Hematopoietic multipotent progenitor cell treated with erythropoietin and hydrocortisone succinate and interleukin-3 and kit ligand, for 4 days (in vitro differentiated cells): ENCODE data around the gene ERN2.
"Not testable (repeated sequence)": the region's sequence is repeated elsewhere in the genome, so short reads cannot be mapped to it uniquely, and the experiment has no call there.

ENCODE experiments used
- DNase-seq: peaks from one replicate; pipeline ENCODE4 v3.0.0-alpha.2; 2015

ERN2 gene

GRCh38 chr16:23712976-23713375 lies at the start of gene ERN2:
Gene ERN2 (minus strand): TSS chr16:23713222. CDS start chr16:23713187, 35 bp downstream.
- no peak for DNase-seq

DNA sequence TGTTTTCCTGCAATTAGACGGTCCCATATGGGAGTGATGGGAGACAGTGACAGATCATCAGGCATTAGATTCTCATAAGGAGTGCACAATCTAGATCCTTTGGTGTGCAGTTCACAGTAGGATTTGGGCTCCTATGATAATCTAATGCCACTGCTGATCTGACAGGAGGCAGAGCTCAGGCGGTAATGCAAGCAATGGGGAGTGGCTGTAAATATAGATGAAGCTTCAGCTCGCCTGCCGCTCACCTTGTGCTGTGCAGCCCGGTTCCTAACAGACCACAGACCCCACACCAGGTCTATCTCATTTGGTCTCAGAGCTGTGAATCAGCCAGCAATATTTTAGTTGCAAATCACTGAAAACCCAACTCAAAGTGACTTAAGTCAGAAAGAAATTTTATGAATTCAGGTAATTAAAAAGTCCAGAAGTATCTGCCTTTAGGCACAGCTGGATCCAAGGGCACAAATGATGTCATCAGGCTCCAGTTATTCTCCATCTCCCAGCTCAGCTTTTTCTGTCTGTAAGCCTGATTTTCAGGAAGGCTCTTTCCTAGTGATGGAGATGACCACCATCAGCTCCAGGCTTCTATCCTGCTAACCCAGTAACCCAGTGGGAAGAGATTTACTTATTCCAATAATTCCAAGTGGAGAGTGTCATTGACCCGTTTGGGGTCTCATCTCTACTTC lies 45.1 kb upstream of the ERN2 start:
- no peak for DNase-seq

DNA sequence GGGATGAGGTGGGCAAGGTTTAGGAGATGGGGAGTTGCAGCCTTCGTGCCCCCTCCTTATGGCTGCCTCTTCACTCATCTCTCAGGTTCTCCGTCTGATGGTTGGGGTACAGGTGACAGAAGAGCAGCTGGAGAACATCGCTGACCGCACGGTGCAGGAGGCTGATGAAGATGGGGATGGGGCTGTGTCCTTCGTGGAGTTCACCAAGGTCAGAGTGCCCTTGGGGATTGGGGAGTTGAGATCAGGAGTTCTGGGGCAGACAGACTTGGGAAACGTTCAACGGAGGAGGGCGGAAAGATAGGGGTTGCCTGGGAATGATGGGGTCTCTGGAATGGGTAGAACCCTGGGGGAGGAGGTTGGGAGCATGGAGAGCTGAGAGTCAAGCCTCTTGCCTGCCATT lies 44.1 kb upstream of the ERN2 start:
- DNase-seq = no peak

- DNase-seq = no peak
These were observed 42.4 kb upstream of the ERN2 start for GRCh38 chr16:23755484-23755809.

DNA sequence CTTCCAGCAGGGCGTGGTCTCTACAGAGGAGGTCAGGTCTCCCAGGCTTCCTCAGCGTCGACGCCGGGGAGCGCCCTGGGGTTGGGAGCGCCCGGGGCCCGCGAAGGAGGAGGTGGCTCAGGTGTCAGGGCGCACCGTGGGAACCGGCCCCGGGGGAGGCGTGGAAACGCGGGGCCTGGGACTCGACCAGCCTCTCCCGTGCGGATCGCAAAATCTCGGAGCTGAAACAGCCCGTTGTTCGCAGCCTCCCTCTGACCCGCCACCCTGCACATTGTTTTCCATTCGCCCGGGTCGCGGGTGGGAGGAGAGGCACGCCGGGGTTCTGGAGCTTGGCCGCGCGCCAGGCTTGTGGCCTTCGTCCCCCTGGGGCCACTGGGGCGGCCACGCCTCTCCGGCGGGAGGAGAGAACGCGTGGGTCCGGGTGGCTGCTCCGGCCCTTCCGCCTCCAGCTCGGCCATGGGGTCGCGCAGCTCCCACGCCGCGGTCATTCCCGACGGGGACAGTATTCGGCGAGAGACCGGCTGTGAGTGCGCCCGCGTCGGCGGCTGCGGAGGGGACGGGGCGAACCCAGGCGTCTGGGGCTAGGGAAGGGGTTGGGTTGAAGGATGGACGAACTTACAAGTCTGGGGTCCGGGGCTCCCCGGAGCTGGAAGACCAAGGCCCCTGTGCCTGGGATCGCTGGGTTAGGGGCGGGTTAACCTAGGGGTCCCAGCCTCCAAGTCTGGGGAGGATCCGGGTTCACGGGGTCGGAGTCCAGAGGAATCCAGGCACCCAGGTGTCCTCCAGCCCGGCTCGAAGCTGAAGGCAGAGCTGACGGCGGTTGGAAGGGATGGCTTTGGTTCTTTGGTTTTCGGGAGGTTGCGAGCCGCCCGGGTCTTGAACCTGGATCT lies 41.8 kb upstream of the ERN2 start, which contains the start of gene CHP2:
CHP2 (plus strand) TSS at position 433 of the 890 bp plus-strand sequence; CDS start at position 457, 24 bp downstream.
- peak; percentile 28 for DNase-seq

- DNase-seq = no peak
These were observed 41.0 kb upstream of the ERN2 start for GRCh38 chr16:23753908-23754593.

DNA sequence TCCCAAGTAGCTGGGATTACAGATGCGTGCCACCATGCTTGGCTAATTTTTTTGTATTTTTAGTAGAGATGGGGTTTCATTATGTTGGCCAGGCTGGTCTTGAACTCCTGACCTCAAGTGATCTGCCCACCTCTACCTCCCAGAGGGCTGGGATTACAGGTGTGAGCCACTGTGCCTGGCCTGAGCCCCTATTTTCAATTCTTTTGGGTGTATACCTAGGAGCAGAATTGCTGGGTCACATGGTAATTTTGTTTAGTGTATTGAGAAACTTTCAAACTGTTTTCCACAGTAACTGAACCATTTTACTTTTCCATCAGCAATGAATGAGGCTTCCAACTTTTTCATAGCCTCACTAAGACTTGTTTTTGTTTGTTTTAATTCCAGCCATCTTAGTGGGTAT lies 38.0 kb upstream of the ERN2 start:
- not testable (repeated sequence) for DNase-seq

GRCh38 chr16:23748630-23749029 lies 35.6 kb upstream of the ERN2 start:
- DNase-seq = no peak

DNA sequence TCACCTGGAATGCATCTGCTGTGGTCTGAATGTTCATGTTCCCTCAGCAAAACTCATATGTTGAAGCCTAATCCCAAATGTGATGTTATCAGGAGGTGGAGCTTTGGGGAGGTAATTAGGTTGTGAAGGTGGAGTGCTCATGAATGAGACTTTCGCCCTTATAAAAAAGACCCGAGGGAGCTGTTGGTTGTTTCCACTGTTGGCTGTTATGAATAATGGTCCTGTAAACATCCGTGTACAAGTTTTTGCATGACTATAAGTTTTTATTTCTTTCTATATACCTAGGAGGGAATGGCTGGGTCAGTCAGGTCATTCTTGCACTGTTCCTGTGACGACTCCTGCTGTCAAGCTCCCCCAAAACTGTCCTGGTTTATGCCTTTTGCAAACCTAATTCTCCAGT lies 32.2 kb upstream of the ERN2 start:
- no peak for DNase-seq

- DNase-seq = no peak
These were observed 29.7 kb upstream of the ERN2 start for GRCh38 chr16:23742766-23743165.

DNA sequence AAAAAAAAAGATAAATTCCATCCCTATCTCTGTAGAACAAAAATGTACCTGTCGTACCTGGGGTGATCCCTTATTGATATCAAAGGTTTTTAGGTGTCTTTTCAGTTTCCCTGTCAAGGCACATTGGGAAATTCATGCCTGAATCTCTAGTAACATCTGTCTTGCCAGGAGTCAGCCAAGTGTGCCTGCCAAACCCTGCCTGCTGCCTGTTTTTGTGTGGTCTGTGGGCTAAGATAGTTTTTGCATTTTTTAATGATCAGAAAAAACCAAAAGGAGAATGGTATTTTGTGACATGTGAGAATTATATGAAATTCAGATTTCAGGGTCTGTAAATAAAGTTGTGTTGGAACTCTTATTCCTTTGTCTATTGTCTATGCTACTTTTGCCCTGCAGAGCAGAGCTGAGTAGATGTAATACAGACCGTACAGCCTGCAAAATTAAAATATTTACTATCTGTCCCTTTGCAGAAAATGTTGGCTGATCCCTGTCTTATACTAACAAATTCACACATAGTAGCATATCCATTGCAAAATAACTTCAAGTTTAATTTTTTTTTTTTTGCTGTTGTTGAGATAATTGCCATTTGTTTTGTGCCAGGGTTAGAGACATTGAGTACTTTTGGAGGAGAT lies 28.8 kb upstream of the ERN2 start:
- no peak for DNase-seq

DNA sequence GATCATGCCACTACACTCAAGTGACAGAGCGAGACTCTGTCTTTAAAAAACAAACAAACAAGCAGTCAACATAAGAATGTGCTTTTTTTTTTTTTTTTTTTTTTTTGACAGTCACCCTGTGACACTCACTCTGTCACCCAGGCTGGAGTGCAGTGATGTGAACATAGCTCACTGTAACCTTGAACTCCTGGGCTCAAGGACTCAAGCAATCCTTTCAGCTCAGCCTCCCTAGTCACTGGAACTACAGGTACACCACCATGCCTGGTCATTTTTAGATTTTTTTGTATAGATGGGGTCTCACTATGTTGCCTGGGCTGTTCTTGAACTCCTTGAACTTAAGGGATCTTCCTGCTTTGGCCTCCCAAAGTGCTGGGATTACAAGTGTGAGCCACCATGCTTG lies 26.5 kb upstream of the ERN2 start:
- DNase-seq = no peak

- not testable (repeated sequence) for DNase-seq
These were observed 24.5 kb upstream of the ERN2 start for GRCh38 chr16:23737423-23738028.

DNA sequence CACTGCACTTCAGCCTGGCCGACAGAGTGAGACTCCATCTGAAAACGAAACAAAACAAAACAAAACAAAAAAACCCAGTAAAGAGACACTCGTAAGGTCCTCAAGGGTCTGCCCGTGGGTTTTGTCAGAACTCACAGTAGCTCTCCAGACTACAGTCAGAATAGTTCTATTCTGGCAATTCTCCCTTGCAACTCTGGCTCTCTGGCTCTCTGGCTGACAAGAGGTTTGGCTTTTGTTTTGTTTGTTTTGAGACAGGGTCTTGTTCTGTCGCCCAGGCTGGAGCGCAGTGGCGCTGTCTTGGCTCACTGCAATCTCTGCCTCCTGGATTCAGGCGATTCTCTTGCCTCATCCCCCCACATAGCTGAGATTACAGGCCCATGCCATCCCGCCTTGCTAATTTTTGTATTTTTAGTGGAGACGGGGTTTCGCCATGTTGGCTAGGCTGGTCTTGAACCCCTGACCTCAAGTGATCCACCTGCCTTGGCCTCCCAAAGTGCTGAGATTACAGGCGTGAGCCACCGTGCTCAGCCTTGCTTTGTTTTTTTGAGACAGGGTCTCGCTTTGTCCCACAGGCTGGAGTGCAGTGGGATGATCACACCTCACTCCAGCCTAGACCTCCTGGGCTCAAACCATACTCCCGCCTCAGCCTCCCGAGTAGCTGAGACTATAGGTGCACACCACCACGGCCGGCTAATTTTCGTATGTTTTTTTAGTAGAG lies 21.3 kb upstream of the ERN2 start:
- no peak for DNase-seq

- peak; percentile 47 for DNase-seq
These were observed 16.7 kb upstream of the ERN2 start for GRCh38 chr16:23729503-23730424.

DNA sequence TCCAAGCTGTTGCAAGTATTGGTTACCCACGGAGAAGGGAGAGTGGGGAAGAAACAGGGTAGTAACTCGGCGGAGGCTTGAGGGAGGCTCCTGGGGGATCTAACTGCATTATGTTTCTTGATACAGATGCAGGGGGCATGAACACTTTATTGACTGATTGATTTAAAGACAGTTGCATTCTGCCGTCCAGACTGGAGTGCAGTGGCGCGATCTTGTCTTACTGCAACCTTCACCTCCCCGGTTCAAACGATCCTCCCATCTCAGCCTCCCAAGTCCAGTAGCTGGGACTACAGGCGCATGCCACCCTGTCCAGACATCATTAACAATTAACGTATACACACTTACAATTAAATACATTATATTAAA lies 15.1 kb upstream of the ERN2 start:
- no peak for DNase-seq

- no peak for DNase-seq
These were observed 13.7 kb upstream of the ERN2 start for GRCh38 chr16:23726710-23727109.

DNA sequence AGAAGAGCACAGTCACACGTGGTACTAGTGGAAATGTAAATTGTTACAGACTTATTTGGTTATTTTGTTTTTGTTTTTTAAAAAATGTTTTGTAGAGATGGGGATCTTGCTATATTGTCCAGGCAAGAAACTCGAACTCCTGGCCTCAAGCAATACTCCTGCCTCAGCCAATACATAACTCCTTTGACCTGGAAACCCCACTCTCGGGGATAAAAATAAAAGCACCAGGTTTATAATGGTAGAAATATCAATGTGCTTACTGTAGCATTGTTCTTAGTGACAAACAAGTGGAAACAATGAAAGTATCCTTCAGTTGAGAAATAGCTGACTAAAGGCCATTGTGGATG lies 11.7 kb upstream of the ERN2 start:
- no peak for DNase-seq

GRCh38 chr16:23724096-23724784 lies 11.2 kb upstream of the ERN2 start:
- no peak for DNase-seq

DNA sequence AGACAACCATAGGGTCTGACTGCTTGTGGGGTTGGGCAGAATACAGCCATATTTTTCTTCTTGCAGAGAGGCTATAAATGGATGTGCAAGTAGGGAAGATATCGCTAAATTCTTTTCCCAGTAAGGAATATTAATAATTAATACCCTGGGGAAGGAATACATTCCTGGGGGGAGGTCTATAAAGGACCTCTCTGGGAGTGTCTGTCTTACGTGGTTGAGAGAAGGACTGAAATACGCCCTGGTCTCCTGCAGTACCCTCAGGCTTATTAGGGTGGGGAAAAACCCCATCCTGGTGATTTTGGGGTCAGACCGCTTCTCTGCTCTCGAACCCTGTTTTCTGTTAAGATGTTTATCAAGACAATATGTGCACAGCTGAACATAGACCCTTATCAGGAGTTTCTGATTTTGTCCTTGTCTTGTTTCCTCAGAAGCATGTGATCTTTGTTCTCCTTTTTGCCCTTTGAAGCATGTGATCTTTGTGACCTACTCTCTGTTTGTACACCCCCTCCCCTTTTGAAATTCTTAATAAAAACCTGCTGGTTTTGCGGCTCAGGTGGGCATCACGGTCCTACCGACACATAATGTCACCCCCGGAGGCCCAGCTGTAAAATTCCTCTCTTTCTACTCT lies 9.7 kb upstream of the ERN2 start:
- not testable (repeated sequence) for DNase-seq
